ENCODE results near the gene ERMARD. TPM values are rescaled to one million over a fixed set of nuclear protein-coding genes. Genes with fewer than 3 reads are reported as not detected.

ERMARD gene
- total and polyA plus RNA-seq, 2 donors (not counting 1 experiment from before 2014, with no cell fraction given), result 22.0 to 32.5 TPM

GRCh38 chr6:169827290-169827717 is 75.9 kb downstream of the ERMARD start:
- H3K9ac ChIP-seq (ENCODE audit: insufficient read depth, low read length), result no peak overlapping the region
- no peak overlapping the region for H3K4me2 ChIP-seq (ENCODE audit: extremely low read depth, insufficient read depth, low read length)
- no peaks in the 10 kb centered on the region for H3K4me1 ChIP-seq (ENCODE audit: control insufficient read depth, extremely low read depth, insufficient read depth, low read length)
- no peaks in the 10 kb centered on the region for H3K79me2 ChIP-seq (ENCODE audit: control insufficient read depth, insufficient read depth, low read length)
- no peak for DNase-seq (ENCODE audit: low read depth in 2 of 2)
- H4K20me1 ChIP-seq (ENCODE audit: control insufficient read depth, extremely low read depth, insufficient read depth, low read length), result no peaks in the 10 kb centered on the region
- H3K27me3 ChIP-seq (ENCODE audit: control insufficient read depth, insufficient read depth, low read length), result no peaks in the 10 kb centered on the region
- TF ChIP-seq, protein P1, sequence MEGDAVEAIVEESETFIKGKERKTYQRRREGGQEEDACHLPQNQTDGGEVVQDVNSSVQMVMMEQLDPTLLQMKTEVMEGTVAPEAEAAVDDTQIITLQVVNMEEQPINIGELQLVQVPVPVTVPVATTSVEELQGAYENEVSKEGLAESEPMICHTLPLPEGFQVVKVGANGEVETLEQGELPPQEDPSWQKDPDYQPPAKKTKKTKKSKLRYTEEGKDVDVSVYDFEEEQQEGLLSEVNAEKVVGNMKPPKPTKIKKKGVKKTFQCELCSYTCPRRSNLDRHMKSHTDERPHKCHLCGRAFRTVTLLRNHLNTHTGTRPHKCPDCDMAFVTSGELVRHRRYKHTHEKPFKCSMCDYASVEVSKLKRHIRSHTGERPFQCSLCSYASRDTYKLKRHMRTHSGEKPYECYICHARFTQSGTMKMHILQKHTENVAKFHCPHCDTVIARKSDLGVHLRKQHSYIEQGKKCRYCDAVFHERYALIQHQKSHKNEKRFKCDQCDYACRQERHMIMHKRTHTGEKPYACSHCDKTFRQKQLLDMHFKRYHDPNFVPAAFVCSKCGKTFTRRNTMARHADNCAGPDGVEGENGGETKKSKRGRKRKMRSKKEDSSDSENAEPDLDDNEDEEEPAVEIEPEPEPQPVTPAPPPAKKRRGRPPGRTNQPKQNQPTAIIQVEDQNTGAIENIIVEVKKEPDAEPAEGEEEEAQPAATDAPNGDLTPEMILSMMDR (conservative IDR thresholded peaks at IDR 0.05 in 1 of 2, IDR thresholded peaks at IDR 0.05 in 1 of 2; ENCODE audit: low read depth in 1 of 2, low read length in 2 of 2), result no peak
- no peak for TF ChIP-seq EZH2 (IDR thresholded peaks at IDR 0.05; ENCODE audit: low read length, missing control alignments)
- no peaks in the 10 kb centered on the region for H3K9me3 ChIP-seq (ENCODE audit: control insufficient read depth, insufficient read depth, low read depth, low read length)
- H3K27ac ChIP-seq (ENCODE audit: insufficient read depth, low read length), result no peak overlapping the region
- no peak overlapping the region for H2AFZ ChIP-seq (ENCODE audit: low read length)
- H3K36me3 ChIP-seq (ENCODE audit: control insufficient read depth, insufficient read depth, low read length), result no peaks in the 10 kb centered on the region
- H3K4me3 ChIP-seq (replicated peaks in 1 of 4; ENCODE audit: control extremely low read depth in 1 of 4, insufficient read depth in 1 of 4, low read depth in 3 of 4, low read length in 4 of 4), result no peak overlapping the region

GRCh38 chr6:169828176-169828575 is 76.8 kb downstream of the ERMARD start:
- no peak overlapping the region for H3K27ac ChIP-seq (ENCODE audit: insufficient read depth, low read length)
- no peaks in the 10 kb centered on the region for H3K9me3 ChIP-seq (ENCODE audit: control insufficient read depth, insufficient read depth, low read depth, low read length)
- no peaks in the 10 kb centered on the region for H3K4me1 ChIP-seq (ENCODE audit: control insufficient read depth, extremely low read depth, insufficient read depth, low read length)
- DNase-seq (ENCODE audit: low read depth in 2 of 2), result no peak
- no peaks in the 10 kb centered on the region for H3K27me3 ChIP-seq (ENCODE audit: control insufficient read depth, insufficient read depth, low read length)
- no peak overlapping the region for H3K4me3 ChIP-seq (replicated peaks in 1 of 4; ENCODE audit: control extremely low read depth in 1 of 4, insufficient read depth in 1 of 4, low read depth in 3 of 4, low read length in 4 of 4)
- no peaks in the 10 kb centered on the region for H4K20me1 ChIP-seq (ENCODE audit: control insufficient read depth, extremely low read depth, insufficient read depth, low read length)
- no peaks in the 10 kb centered on the region for H3K79me2 ChIP-seq (ENCODE audit: control insufficient read depth, insufficient read depth, low read length)
- no peak overlapping the region for H3K9ac ChIP-seq (ENCODE audit: insufficient read depth, low read length)
- no peak overlapping the region for H3K4me2 ChIP-seq (ENCODE audit: extremely low read depth, insufficient read depth, low read length)
- TF ChIP-seq, protein P1 (conservative IDR thresholded peaks at IDR 0.05 in 1 of 2, IDR thresholded peaks at IDR 0.05 in 1 of 2; ENCODE audit: low read depth in 1 of 2, low read length in 2 of 2), result no peak
- TF ChIP-seq EZH2 (IDR thresholded peaks at IDR 0.05; ENCODE audit: low read length, missing control alignments), result no peak
- H3K36me3 ChIP-seq (ENCODE audit: control insufficient read depth, insufficient read depth, low read length), result no peaks in the 10 kb centered on the region
- no peak overlapping the region for H2AFZ ChIP-seq (ENCODE audit: low read length)

- no peaks in the 10 kb centered on the region for H3K27me3 ChIP-seq (ENCODE audit: control insufficient read depth, insufficient read depth, low read length)
- H3K36me3 ChIP-seq (ENCODE audit: control insufficient read depth, insufficient read depth, low read length), result no peaks in the 10 kb centered on the region
- TF ChIP-seq, protein P1 (conservative IDR thresholded peaks at IDR 0.05 in 1 of 2, IDR thresholded peaks at IDR 0.05 in 1 of 2; ENCODE audit: low read depth in 1 of 2, low read length in 2 of 2), result no peak
- no peak for TF ChIP-seq EZH2 (IDR thresholded peaks at IDR 0.05; ENCODE audit: low read length, missing control alignments)
- H3K79me2 ChIP-seq (ENCODE audit: control insufficient read depth, insufficient read depth, low read length), result no peaks in the 10 kb centered on the region
- H2AFZ ChIP-seq (ENCODE audit: low read length), result no peak overlapping the region
- H3K4me3 ChIP-seq (replicated peaks in 1 of 4; ENCODE audit: control extremely low read depth in 1 of 4, insufficient read depth in 1 of 4, low read depth in 3 of 4, low read length in 4 of 4), result no peak overlapping the region
- H4K20me1 ChIP-seq (ENCODE audit: control insufficient read depth, extremely low read depth, insufficient read depth, low read length), result no peaks in the 10 kb centered on the region
- DNase-seq (ENCODE audit: low read depth in 2 of 2), result no peak
- H3K27ac ChIP-seq (ENCODE audit: insufficient read depth, low read length), result no peak overlapping the region
- H3K9ac ChIP-seq (ENCODE audit: insufficient read depth, low read length), result no peak overlapping the region
- no peak overlapping the region for H3K4me2 ChIP-seq (ENCODE audit: extremely low read depth, insufficient read depth, low read length)
- H3K4me1 ChIP-seq (ENCODE audit: control insufficient read depth, extremely low read depth, insufficient read depth, low read length), result no peaks in the 10 kb centered on the region
- no peaks in the 10 kb centered on the region for H3K9me3 ChIP-seq (ENCODE audit: control insufficient read depth, insufficient read depth, low read depth, low read length)
Measured at GRCh38 chr6:169829786-169830185, 78.4 kb downstream of the ERMARD start.
